ENCODE data around the gene TNFSF4.
"Not testable (repeated sequence)": the region's sequence is repeated elsewhere in the genome, so short reads cannot be mapped to it uniquely, and the experiment has no call there.

TNFSF4 gene, protein sequence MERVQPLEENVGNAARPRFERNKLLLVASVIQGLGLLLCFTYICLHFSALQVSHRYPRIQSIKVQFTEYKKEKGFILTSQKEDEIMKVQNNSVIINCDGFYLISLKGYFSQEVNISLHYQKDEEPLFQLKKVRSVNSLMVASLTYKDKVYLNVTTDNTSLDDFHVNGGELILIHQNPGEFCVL

DNA sequence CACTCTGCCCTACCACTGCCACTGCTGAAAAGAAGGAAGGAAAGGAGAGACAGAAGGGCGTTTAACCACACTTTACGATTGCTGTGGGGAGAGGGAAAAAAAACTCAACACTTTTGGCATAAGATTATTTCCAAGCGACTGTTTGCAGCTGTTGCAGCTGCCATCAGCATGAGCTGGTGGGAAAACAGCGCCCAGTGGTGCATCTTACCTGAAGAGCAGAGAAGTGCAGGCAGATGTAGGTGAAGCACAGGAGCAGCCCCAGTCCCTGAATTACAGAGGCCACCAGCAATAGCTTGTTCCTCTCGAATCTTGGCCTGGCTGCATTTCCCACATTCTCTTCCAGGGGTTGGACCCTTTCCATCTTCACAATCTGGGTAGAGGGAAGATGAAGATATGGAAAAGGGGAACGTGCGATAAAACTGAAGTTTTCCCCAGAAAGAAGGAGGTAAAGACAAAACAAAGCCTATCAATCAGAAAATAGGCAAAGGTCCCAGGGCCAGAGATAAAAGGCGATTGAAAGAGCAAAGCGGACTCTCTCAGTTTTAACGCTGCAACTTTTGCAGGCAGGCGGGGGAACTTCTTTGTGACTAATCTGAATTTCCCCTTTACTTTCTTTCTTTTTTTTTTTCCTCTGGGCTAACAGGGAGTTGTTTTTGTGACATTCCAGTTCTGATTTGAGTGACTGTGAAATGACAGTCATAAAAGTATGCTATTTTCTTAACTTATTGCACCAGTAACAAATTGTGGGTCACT, at the start of gene TNFSF4:
TSS of gene TNFSF4 (minus strand) at position 516 of the 753 bp plus-strand sequence. CDS start at position 361, 155 bp downstream.
- DNase-seq = no peak

DNA sequence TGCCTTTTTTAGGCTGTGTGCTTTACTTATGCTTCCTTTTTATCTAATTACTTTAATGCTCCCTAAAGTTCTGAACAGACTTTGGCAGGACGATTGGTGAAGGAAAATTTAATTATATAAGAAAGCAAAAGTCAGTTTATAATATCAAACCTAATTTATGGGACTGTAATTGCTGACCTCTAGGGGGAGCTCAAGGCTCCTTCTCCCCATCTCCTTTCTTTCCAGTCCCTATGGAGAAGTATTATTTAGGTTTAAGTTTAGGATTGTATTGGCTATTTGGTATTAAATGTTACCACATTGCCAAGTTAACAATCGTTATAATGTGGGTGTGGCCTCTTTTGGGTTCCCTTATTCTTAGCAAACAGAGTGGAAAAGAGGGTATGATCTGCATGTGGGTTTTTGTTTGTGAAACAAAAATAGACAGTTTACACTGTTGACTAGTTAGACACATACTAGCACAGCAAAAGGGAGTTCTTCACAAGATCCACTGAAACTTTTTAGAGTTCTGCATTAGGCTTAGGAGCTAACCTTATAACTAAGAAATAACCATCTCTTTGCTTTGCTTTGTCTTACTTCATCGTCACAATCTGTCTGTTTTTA, 48.2 kb upstream of the TNFSF4 start:
- peak; percentile 14 for DNase-seq

GRCh38 chr1:173253046-173253445, 45.9 kb upstream of the TNFSF4 start:
- no peak for DNase-seq

DNA sequence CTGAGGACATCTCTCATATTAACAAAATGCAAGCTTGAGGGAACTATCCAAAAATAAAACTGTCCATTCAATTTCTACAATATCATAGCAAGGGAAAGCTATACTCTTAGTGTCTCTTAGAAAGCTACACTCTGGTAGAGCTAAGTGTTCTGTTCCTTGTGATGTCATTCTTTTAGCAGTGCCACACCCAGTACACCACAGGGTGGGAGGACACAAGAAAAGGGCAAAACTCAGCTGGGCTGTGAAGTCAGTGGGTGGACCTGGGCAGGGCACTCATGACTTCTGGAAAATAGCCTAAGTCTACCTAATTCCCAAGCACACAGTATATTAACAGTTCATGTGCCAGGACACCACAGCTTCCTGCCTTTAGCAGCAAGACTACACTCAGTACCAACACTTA, 42.2 kb upstream of the TNFSF4 start:
- no peak for DNase-seq

DNA sequence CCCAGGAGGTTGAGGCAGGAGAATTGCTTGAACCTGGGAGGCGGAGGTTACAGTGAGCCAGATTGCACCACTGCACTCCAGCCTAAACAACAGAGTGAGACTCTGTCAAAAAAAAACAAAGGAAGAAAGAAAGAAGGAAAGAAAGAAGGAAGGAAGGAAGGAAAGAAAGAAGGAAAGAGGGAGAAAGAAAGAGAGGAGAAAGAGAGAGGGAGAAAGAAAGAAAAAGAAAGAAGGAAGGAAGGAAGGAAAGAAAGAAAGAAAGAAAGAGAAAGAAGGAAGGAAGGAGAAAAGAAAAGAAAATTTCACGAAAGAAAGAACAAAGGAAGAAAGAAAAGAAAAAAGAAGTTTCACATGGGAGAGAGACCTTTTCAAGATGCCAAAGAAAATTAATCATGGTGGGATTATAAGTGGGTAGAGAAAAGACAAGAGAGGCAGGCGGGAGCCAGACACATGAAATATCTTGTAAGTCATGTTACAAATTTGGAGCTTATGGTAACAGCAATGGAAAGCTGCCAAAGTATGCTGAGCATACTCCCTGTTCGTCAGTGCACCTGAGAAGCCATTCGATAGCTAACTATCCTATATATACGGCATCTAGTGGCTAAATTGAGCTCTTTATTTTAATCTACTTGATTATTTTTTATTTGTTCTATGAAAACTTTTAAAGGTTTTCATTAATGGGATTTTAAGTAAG, 41.3 kb upstream of the TNFSF4 start:
- DNase-seq = no peak

- no peak for DNase-seq
Measured at GRCh38 chr1:173245892-173246291, 38.8 kb upstream of the TNFSF4 start.

GRCh38 chr1:173243300-173243699, 36.2 kb upstream of the TNFSF4 start:
- no peak for DNase-seq

DNA sequence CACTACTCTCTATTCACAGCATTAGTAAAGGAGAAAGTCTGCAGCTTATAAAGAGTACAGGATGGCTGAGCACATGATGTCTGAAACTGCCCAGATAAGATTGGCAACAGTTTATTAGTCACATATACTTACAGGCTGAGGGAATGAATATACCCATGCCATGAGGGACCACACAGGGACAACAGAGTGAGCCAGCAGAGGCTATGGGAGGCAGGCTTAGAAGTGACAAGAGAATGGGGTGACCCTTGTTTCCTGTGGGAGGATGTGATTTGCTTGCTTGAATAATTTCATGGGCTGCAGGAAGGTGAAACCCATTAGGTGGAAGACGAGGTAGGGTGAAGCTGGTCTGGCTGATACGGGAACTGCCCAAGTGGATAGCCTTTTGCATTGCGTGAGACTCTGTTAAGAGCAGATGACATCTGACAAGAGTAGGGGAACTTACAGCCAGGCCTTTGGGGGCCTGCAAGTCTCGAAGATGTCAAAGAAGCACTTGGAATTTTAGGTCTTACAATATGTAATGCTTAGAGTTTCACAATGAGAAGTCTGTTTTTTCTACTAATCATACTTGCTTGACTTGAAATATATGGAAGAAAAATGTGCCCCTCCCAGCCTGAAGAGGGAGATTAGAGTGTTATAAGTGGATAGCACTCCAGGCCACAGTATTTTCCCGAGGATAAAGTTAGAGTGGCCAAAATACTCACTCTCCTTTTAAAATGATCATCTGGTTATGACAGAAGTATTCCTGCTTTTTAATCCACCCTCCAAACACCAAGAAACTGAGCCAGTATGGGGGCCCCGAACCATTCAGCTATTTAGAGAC, 34.6 kb upstream of the TNFSF4 start:
- DNase-seq = no peak

DNA sequence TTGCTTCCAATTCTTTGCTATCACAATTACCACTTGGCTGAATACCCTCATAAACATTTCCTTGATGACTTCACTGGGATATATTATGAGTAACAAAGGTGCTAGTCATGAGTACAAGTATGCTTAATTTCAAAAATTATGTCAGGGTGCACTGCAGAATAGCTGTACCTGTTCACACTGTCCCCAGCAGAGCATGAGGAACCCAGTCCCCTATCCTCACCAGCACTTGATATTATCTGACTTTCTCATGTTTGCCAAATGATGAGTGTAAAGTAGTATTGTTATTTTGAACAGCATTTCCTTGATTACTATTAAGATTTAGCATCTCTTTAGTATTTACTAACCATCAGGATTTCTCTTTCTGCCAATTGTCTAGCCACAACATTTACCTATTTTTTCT, 33.5 kb upstream of the TNFSF4 start:
- DNase-seq = no peak

GRCh38 chr1:173239058-173239457, 31.9 kb upstream of the TNFSF4 start:
- no peak for DNase-seq

DNA sequence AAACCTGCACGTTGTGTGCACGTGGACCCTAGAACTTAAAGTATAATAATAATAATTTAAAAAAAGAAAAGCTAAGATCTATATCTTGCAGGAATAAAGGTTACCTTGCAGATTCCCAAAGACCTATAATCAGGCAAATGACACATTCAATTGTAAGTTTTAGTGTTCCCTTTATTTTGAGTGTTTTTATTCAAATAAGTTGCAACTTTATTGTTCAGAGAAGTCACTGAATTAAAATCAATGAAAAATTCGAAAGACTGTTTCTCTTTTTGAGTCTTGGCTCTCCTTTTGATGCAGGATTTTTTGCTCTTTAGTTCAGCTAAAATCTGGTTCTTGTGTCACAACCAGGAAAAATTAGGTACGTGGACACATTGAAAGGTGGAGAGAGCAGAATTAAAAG, 27.8 kb upstream of the TNFSF4 start:
- no peak for DNase-seq

DNA sequence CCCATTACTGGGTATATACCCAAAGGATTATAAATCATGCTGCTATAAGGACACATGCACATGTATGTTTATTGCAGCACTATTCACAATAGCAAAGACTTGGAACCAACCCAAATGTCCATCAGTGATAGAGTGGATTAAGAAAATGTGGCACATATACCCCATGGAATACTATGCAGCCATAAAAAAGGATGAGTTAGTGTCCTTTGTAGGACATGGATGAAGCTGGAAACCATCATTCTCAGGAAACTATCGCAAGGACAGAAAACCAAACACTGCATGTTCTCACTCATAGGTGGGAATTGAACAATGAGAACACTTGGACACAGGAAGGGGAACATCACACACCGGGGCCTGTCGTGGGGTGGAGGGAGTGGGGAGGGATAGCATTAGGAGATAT, 27.3 kb upstream of the TNFSF4 start:
- not testable (repeated sequence) for DNase-seq

- not testable (repeated sequence) for DNase-seq
Measured at GRCh38 chr1:173229031-173229430, 21.9 kb upstream of the TNFSF4 start.

- DNase-seq = no peak
Measured at GRCh38 chr1:173224949-173225348, 17.8 kb upstream of the TNFSF4 start.

DNA sequence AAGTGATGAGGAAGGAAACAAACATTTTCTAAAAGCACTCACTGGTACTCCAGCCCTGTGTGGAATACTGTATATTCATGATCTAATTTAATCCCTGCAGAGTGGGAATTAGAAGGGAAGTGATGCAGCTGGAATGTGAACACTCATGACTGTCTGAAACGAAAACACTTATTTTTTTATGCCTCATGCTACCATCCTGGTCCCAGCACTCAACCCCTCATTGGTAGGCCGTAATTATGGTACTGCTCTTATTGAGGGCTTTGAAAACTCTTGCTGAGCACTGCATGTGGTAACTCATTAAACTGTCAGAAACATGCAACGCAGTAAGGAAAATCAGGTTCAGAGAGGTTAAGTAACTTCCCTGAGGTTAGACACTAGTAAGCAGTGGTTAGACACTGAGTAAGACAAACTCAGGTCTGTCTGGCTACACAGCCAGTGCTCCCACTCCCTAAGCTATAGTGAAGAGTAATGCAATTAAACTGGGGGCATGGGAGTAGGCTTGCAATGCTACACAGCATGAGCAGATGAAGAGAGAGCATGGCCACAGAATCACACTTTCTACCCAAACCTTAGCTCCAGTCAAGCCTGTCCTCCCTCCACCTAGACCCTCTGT, 17.3 kb upstream of the TNFSF4 start:
- no peak for DNase-seq

- DNase-seq = no peak
Measured at GRCh38 chr1:173223031-173223380, 15.9 kb upstream of the TNFSF4 start.

- DNase-seq = no peak
Measured at GRCh38 chr1:173222149-173223030, 15.3 kb upstream of the TNFSF4 start.

- DNase-seq = no peak
Measured at GRCh38 chr1:173220157-173220556, 13.0 kb upstream of the TNFSF4 start.

DNA sequence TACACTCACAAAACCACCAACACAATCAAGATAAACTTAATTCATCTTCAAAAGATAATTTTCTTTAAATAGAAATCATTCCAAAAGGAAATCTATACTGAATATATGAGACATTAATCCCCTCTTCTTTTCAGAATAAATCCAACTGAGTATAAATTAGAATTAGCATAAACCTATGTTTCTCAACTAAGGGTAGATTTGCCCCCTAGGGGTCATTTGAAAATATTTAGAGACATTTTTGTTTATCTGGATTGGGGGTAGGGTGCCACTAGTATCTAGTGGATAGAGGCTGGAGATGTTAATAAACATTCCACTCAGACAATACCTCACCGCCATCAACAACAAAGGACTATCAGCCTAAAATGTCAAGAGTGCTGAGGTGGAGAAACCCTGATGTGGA, 6.5 kb upstream of the TNFSF4 start:
- no peak for DNase-seq

GRCh38 chr1:173212952-173213491, 5.9 kb upstream of the TNFSF4 start:
- DNase-seq = no peak

- no peak for DNase-seq
Measured at GRCh38 chr1:173210716-173211231, 3.6 kb upstream of the TNFSF4 start.
